Tibial artery (tissue), 4 donors: ENCODE data around the gene SLC39A11.

Source experiments
- DNase-seq, 2 donors: peaks; one replicate each; pipeline ENCODE4 v3.0.0-alpha.2; 2019
- H3K27ac ChIP-seq, 2 donors: fragments of 200-600 bp; sonication (generic) in 1 of 2; 1 replicate in 1 of 2; 2 replicates in 1 of 2; pipeline ENCODE4 v1.5.1; 2018 to 2019; ENCODE audit warnings: mild to moderate bottlenecking in 1 of 2
- H3K27me3 ChIP-seq, 2 donors: fragments of 200-600 bp; sonication (generic) in 1 of 2; one replicate each; pipeline versions ENCODE4 v1.5.1 to v1.6.0; 2016 to 2019
- H3K36me3 ChIP-seq, 3 donors: fragments of 200-600 bp; sonication (generic) in 2 of 3; one replicate each; pipeline ENCODE4 v1.5.1; 2016 to 2019; ENCODE audit warnings: mild to moderate bottlenecking in 2 of 3
- H3K4me1 ChIP-seq, 4 donors: fragments of 200-600 bp; sonication (generic) in 2 of 4; 1 replicate in 3 of 4; 2 replicates in 1 of 4; pipeline ENCODE4 v1.5.1; 2016 to 2019
- H3K4me3 ChIP-seq, 2 donors: fragments of 200-600 bp; sonication (generic) in 1 of 2; 1 replicate in 1 of 2; 2 replicates in 1 of 2; pipeline ENCODE4 v1.5.1; 2018 to 2019; ENCODE audit warnings: mild to moderate bottlenecking in 2 of 2
- H3K9me3 ChIP-seq, 3 donors: fragments of 200-600 bp; sonication (generic) in 1 of 3; one replicate each; pipeline ENCODE4 v1.5.1; 2016 to 2019
- intact Hi-C: fragments of 100-400 bp; cut with DNase I; formaldehyde crosslinking; loops from one replicate; pipeline ENCODE4 v1.15.0; 2023; ENCODE audit warnings: low total_unique reads
- TF ChIP-seq, protein P1 (sequence below), 2 experiments: fragments of 200-600 bp in 1 of 2; fragments of 450-650 bp in 1 of 2; IDR thresholded peaks; one replicate each; pipeline ENCODE4 v1.5.1; 2017 to 2019; ENCODE audit warnings: antibody characterized with exemption in 2 of 2, mild to moderate bottlenecking in 1 of 2, moderate library complexity in 1 of 2

SLC39A11 gene

DNA sequence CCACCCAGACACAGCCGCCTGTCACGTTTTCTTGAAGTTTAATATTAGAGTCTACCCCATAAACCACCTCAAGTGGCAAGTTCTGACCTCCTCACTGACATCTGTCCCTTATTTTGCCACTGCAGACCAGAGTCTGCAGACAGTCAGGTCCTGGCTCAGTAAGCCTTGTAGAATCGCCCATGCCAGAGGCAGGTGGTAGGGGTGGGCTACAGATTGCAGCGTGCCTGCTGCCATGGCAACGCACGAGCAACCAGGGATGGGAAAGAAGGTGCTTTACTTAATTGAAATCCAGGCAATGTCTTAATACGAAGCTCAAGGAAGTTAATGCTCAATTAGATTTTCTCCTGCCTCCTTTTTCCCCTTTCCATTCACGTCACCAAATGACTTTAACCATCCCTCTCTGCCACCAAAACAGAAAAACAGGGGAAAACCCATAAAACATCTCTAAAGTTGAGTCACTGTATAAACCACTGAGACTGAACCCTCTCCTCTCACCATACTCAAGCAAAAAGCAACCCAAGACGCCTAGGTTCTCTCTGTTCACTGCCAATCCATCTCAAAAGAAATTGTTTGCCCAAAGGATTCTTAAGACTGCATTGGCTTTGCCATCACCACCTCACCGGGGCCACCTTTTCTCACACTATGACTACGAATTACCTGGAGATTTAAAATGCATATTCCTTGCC is 228.8 kb downstream of the SLC39A11 start:
- H3K27ac ChIP-seq, result no peak overlapping the region
- no peaks in the 10 kb centered on the region for H3K27me3 ChIP-seq
- DNase-seq, result no peak
- H3K4me3 ChIP-seq, result no peak overlapping the region
- no peaks in the 10 kb centered on the region for H3K4me1 ChIP-seq
- no peaks in the 10 kb centered on the region for H3K9me3 ChIP-seq
- TF ChIP-seq, protein P1, sequence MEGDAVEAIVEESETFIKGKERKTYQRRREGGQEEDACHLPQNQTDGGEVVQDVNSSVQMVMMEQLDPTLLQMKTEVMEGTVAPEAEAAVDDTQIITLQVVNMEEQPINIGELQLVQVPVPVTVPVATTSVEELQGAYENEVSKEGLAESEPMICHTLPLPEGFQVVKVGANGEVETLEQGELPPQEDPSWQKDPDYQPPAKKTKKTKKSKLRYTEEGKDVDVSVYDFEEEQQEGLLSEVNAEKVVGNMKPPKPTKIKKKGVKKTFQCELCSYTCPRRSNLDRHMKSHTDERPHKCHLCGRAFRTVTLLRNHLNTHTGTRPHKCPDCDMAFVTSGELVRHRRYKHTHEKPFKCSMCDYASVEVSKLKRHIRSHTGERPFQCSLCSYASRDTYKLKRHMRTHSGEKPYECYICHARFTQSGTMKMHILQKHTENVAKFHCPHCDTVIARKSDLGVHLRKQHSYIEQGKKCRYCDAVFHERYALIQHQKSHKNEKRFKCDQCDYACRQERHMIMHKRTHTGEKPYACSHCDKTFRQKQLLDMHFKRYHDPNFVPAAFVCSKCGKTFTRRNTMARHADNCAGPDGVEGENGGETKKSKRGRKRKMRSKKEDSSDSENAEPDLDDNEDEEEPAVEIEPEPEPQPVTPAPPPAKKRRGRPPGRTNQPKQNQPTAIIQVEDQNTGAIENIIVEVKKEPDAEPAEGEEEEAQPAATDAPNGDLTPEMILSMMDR (IDR thresholded peaks at IDR 0.05), result no peak
- intact Hi-C loops, result no loop called here
- H3K36me3 ChIP-seq, result peaks cover 0 to 4% (median 0%) of the 10 kb centered on the region in 3 donors

DNA sequence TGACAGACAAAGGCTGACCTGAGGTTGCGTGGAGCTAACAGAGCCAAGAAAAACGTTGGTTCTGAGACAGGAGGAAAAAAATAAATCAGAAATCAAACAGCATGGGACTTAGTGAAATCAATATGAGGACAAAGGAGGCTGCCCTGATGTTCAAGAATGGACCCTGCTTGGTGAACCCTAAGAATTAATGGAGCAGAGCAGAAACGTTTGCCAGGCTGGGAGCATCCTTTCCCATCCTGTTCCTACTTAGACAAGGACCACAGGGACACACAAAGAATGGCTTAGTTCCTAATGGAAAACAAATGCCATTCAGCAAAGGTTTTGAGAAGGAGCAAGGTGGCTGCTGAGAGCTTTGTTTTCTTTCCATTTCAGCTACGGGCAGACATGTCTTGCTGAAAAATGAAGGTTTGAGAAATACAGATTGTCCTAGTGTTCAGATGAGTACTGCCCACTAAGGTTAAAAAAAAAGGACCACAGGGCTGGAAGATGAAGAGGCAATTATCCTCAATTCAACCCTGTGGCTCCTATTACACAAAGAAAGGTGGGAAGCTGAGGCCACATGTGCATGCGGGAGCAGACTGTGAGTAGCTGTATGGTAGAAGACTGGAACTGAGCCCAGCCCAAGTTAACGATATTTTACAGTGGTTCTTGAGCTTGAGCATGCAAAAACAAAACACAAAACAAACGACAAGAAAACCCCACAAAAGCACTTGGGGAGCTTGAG is 230.1 kb downstream of the SLC39A11 start:
- Histone ChIP-seq H3K27me3 (no peaks in the 10 kb centered on the region), H3K4me1 (no peaks in the 10 kb centered on the region), H3K9me3 (no peaks in the 10 kb centered on the region), H3K4me3 (no peak overlapping the region), H3K36me3 (peaks cover 0 to 5% (median 0%) of the 10 kb centered on the region in 3 donors), H3K27ac (no peak overlapping the region)
- DNase-seq, result no peak
- TF ChIP-seq, protein P1 (IDR thresholded peaks at IDR 0.05), result no peak
- intact Hi-C loops, result no loop called here

DNA sequence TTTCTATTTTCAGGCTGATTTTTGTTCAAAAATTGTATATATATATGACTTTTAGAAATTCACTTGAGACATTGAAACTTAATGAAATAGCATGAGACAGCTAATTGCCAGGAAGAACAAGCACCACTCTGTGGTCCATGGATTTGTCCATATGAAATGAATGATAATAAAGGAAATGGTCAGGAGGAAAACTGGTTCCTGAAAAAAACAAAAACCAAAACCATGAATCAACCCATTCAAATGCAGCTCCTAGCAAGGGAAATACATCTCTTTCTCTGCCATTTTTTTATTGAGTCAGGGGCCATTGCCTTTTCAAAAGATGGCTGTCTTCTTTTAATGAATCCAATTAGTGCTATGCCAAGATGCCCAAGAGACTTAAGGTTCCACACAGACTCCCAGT is 230.7 kb downstream of the SLC39A11 start:
- H3K4me1 ChIP-seq, result no peaks in the 10 kb centered on the region
- no peak for DNase-seq
- no peaks in the 10 kb centered on the region for H3K27me3 ChIP-seq
- TF ChIP-seq, protein P1 (IDR thresholded peaks at IDR 0.05), result no peak
- H3K4me3 ChIP-seq, result no peak overlapping the region
- H3K36me3 ChIP-seq, result peaks cover 0 to 5% (median 0%) of the 10 kb centered on the region in 3 donors
- intact Hi-C loops, result no loop called here
- H3K9me3 ChIP-seq, result no peaks in the 10 kb centered on the region
- no peak overlapping the region for H3K27ac ChIP-seq

DNA sequence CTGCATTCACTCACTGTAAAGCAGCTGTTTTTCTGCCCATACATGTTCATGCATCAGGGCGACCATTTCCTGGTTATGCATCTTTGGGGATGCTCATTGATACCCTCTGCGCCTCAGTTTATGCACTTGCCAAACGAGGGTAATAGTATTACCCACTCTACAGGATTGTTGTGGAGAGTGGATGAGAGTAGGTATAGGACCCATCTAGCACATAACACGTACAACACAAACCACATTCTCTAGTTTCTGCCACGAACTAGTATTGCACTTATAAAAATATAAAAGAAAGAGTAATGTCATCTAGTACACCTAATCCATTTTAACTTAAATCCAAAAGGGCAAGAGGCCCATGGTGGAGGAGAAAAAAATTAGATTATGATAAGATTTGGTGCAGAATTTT is 231.7 kb downstream of the SLC39A11 start:
- TF ChIP-seq, protein P1 (IDR thresholded peaks at IDR 0.05), result no peak
- Histone ChIP-seq H3K27ac (no peak overlapping the region), H3K27me3 (no peaks in the 10 kb centered on the region), H3K9me3 (no peaks in the 10 kb centered on the region), H3K4me3 (no peak overlapping the region), H3K4me1 (no peaks in the 10 kb centered on the region), H3K36me3 (peaks cover 0 to 5% (median 0%) of the 10 kb centered on the region in 3 donors)
- intact Hi-C loops, result no loop called here
- no peak for DNase-seq

DNA sequence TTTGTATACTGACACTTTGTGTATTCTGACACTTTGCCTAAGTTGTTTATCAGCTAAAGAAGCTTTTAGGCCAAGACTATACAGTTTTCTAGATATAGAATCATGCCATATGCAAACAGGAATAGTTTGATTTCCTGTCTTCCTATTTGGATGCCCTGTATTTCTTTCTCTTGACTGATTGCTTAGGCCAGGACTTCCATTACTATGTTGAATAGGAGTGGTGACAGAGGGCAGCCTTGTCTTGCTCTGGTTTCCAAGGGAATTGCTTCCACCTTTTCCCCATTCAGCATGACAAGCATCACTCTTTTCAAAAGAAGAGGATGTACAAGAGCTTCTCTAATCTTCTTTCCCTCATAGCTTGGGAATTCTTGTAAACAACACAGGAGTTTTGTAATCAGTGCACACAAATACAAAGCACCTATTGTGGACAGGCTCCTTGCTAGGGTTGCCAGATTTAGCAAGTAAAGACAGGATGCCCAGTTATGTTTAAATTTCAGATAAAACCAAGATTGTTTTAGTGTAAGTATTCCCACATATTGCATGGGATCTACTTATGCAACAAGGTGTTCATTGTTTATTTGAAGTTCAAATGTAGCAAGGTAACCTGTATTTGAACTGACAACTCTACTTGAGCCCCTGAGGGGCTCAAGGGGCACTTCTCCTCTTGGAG is 233.5 kb downstream of the SLC39A11 start:
- TF ChIP-seq, protein P1 (IDR thresholded peaks at IDR 0.05), result no peak
- H3K27ac ChIP-seq, result no peak overlapping the region
- no peak overlapping the region for H3K4me3 ChIP-seq
- H3K4me1 ChIP-seq, result no peaks in the 10 kb centered on the region
- peaks cover 0 to 5% (median 0%) of the 10 kb centered on the region in 3 donors for H3K36me3 ChIP-seq
- no peak for DNase-seq
- intact Hi-C loops, result no loop called here
- H3K27me3 ChIP-seq, result no peaks in the 10 kb centered on the region
- no peaks in the 10 kb centered on the region for H3K9me3 ChIP-seq
